ENCODE results near the gene DESI1.
A peak's percentile ranks its signal among the peaks of the same experiment; 100 is the strongest.
"Not testable (repeated sequence)": the region's sequence is repeated elsewhere in the genome, so short reads cannot be mapped to it uniquely, and the experiment has no call there.

Gene DESI1

GRCh38 chr22:41631615-41632014, 10.8 kb upstream of the DESI1 start:
- not testable (repeated sequence) for DNase-seq

DNA sequence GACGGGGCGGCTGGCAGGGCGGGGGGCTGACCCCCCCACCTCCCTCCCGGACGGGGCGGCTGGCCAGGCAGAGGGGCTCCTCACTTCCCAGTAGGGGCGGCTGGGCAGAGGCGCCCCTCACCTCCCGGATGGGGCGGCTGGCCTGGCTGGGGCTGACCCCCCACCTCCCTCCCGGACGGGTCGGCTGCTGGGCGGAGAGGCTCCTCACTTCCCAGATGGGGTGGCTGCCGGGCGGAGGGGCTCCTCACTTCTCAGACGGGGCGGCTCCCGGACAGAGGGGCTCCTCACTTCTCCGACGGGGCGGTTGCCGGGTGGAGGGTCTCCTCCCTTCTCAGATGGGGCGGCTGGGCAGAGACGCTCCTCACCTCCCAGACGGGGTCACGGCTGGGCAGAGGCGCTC, 10.3 kb upstream of the DESI1 start:
- DNase-seq = not testable (repeated sequence)

- no peak for DNase-seq
Measured at GRCh38 chr22:41625577-41625976, 4.7 kb upstream of the DESI1 start.

GRCh38 chr22:41621911-41622179, 1.0 kb upstream of the DESI1 start:
- no peak for DNase-seq

DNA sequence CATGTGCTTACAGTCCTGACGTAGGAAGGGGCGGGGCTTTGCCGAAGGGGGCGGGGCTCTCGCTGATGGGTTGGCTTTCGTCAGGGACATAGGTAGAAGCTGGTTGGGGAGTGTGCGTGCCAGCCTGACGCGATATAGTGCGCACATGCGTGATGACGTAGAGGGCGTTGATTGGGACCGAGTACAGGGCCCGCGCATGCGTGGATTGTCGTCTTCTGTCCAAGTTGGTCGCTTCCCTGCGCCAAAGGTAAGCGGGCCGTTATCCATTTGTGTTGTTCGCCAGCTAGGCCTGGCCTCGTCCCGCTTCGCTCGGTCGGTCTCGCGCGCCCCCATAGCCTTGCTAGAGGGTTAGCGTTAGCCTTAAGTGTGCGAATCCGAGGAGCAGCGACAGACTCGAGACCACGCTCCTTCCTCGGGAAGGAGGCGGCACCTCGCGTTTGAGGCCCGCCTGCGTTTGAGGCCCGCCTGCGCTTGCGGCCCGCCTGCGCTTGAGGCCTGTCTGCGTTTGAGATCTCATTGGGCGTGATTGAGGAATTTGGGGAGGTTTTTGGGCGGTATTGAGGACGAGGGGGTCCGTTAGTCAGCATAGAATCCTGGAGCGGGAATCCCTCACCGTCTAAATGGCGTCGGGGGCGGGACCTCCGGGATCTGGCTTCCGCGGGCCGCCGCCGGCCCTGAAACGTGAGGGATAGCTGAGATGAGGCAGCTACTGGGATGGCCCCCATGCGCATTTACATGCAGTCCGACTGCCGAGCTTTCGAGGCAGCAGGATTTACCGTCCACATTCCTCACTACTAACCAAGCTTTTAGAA, 462 bp upstream of the DESI1 start, which contains the start of gene XRCC6:
XRCC6 (plus strand) TSS at position 197 of the 812 bp plus-strand sequence. CDS start 710 bp downstream, outside the sequence.
- peak; percentile 99 for DNase-seq

DNA sequence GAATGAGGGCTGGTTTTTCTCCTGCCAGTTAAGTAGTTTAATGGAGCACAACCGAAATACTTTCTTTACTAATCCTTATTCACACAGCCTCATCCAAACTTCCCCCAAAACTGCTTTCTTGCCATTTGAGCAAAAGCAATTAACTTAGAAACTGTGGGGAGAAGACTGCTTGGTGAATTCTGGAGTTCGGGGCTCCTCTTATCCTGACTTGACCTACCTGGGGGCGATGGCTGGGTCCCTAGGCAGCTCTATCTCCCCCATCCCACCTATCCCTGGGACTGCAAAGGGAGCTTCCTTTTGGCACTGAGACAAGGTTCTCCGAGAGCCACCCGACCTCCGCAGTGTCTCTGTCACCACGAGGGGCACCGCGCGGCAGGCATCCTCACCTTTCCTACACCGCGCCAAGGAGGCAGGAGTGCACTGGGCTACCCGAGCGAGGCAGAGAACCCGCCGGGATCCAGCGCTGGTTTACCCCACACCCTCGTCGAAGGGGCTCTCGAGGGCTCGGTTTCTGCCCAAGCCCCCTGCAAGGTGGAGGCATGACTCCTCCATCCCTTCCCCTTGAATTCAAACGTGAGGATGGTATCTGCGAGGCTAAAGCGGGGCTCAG, 759 bp downstream of the DESI1 start:
- peak; percentile 19 for DNase-seq

DNA sequence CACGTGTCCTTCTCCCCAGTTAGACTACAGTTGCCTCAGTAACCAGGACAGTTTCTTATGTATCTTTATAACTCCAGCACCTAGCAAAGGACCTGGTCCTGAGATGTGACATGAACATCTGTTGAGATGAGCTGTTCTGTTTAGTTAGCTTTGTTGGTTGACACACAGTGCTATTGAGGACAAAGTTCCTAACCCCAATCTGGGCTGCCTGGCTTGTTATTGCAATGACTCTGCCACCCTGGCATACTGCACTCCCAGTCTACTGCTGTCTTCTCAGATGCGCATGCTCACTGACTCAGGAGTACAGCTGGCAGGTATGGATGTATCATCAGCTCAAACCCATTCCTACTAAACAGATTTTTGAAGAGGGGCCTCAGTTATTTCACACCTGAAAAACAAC, 7.4 kb downstream of the DESI1 start:
- DNase-seq = no peak

DNA sequence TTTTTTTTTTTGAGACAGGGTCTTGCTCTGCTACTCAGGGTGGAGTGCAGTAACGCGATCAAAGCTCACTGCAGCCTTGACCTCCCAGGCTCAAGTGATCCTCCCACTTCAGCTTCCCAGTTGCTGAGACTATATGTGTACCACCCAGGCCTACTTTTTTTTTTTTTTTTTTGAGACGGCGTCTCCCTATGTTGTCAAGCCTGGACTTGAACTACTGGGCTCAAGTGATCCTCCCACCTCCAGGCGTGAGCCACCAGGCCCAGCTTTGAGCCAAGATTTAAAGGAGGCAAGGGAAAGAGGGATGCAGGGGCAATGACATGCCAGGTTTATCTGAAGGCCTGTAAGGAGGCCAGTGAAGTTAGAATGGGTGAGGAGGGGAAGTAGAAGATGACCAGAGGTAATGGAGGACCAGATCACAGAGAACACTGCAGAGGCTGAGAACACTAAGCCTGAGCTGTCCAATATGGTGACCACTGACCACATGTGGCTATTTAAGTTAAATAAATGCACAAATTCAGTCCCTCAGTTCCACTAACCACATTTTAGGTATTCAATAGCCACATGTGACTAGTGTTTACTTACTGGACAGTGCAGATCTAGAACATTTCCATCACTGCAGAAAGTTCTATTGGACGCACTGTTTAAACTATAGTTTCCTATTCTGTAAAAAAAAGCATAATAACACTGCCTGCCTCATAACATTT, 8.1 kb downstream of the DESI1 start:
- DNase-seq = no peak

GRCh38 chr22:41608386-41608785, 12.5 kb downstream of the DESI1 start:
- no peak for DNase-seq

DNA sequence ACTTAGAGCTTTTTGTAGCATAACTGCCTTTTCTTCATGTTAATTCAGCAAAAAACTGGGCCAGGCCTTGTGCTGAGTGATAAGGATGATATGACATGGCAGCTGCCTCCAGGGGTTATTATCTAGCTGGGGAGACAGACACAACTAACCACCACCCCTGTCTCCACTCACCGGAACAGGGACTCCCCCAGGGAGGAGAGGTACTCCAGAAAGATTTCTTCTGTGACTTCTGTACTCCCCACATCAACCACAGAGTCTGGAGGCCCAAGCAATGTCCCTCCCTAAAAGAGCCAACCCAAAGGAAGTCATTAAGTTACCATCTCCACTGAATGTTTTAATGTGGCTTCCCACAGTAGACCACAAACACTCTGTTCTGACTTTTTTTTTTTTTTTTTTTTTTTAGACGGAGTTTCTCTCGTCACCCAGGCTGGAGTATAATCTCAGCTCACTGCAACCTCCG, 16.9 kb downstream of the DESI1 start:
- DNase-seq = peak; percentile 83

GRCh38 chr22:41600976-41601375, 19.9 kb downstream of the DESI1 start:
- DNase-seq = no peak

GRCh38 chr22:41598891-41599635, 21.8 kb downstream of the DESI1 start:
- no peak for DNase-seq

GRCh38 chr22:41598081-41598480, 22.8 kb downstream of the DESI1 start:
- no peak for DNase-seq

- no peak for DNase-seq
Measured at GRCh38 chr22:41597635-41597953, 23.2 kb downstream of the DESI1 start.

DNA sequence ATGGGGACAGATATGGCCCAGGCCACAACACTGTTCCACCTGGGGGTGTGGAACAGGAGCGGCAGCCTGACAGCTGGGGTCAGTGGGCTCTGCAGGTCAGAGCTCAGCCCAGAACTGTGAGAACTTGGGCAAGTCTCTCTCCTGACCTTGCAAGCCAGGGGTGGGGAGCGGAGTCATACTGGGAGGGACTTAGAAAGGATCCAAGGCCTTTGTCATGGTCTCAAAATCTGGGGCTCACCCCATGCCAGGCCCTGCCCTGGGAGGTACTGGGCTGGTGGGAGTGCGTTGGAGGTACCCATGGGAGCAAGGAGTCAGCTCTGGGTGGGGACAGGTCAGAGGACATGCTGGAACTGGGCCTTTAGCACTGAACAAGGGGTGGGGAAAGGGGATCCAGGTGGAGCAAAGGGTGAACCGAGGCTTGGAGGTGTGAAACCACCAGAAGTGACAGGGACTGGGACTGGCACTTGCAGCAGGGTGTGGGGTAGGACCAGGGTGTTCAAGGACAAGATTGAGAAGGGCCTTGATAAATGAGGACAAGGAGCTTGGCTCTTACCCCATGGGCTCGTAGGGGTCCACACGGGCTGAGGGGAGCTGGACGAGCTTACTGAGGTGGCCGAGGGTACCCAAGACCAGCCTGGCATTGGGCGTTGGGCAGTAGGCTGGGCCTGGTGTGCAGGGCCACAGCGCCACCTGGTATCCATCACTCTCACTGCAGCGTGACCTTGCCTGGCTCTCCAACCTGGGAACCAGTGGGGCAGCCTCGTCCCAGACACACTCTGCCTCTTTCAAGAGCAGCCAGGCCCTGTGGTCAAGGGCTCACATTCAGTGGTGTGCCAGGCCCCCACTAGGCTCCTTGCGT, 23.8 kb downstream of the DESI1 start:
- peak; percentile 14 for DNase-seq

DNA sequence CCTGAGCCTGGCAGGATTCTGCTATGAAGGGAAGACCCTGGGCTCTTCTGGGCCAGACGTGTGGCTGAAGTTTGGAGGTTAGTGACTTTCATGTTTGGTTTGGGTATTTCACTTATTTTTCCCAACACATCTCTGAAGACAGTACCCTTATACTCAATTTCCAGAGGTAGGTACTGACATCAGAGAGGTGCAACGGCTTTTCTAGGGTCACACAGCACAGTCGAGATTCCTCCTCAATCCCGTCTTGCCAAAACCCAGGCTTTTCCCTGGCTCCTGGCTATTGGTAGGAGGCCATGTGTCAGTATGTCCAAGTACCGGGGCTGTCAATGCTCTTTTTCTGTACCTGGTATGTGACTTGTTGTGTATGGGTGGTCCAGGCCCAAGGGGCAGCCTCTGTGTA, 25.1 kb downstream of the DESI1 start:
- DNase-seq = no peak

DNA sequence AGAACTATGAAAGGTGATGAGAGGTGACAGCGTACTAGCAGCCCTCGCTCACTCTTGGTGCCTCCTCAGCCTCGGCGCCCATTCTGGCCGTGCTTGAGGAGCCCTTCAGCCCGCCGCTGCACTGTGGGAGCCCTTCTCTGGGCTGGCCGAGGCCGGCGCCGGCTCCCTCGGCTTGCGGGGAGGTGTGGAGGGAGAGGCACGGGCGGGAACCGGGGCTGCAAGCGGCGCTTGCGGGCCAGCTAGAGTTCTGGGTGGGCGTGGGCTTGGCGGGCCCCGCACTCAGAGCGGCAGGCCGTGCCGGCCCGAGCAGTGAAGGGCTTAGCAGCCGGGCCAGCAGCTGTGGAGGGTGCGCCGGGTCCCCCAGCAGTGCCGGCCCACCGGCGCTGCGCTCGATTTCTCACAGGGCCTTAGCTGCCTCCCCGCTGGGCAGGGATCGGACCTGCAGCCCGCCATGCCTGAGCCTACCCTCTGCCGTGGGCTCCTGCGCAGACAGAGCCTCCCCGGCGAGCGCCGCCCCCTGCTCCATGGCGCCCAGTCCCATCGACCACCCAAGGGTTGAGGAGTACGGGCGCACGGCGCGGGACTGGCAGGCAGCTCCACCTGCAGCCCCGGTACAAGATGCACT, 27.4 kb downstream of the DESI1 start:
- DNase-seq = not testable (repeated sequence)

DNA sequence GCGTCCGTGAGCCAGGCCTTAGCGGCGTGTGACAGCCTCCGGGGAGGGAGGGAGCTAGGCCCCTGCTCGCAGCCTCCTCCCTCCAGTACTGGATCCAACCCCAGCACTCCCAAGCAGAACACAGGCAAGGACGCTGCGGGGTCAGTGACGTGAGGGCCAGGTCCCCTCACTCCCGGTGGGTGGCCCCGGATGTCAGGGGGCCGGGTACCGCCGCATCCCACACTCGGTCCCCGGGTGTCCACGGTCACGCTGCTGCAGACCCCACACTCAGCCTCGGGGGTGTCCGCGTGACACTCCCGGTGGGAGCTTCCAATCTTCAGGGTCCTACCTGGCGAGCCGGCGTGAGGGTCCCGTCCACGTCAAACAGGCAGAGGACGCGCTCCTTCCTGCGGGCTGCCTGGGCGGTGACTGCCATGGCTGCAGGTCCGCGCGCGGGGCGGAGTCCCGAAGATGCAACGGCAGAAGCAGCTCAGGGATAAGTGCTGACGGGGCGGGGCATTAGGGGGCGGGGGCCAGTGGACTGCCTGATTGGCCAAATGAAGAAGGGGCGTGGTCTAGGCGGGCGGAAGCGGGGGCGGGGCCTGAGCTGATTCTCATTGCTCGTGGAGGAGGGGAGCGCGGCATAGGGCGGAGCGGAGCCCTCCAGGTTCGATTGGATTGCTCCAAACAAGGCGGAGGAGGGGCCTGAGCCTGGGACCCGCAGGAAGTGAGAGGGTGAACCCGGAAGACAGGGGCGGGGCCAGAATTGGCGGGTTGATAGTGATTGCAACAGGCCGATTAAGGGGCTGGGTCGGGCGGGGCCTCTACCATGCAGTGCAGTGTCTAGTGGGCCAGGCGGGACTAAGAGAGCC, 31.2 kb downstream of the DESI1 start, which contains the start of gene PMM1:
PMM1 (minus strand) TSS at position 450 of the 851 bp plus-strand sequence; CDS start at position 415, 35 bp downstream.
- DNase-seq = peak; percentile 100

GRCh38 chr22:41587347-41587723, 33.5 kb downstream of the DESI1 start:
- no peak for DNase-seq

- no peak for DNase-seq
Measured at GRCh38 chr22:41585898-41586297, 34.9 kb downstream of the DESI1 start.

GRCh38 chr22:41584881-41585280, 36.0 kb downstream of the DESI1 start:
- no peak for DNase-seq
